WTC11 (cell line): ENCODE measurements around the gene CFAP20DC. TPM values are rescaled to one million over a fixed set of nuclear protein-coding genes. Genes with fewer than 3 reads are reported as not detected.

ENCODE experiments used
- ATAC-seq: fragments of 200-7000 bp; cut with Tn5 transposase; 2 replicates; pipeline ENCODE4 v1.10.0; 2021; ENCODE audit warnings: mild to moderate bottlenecking, moderate library complexity
- CTCF ChIA-PET: fragments of 300-600 bp; sonication (Branson Sonifier 250); formaldehyde crosslinking; loops from one replicate; lab custom pipeline; 2021; ENCODE audit warnings: antibody characterized with exemption; lab: Charles Lee
- POLR2A ChIA-PET: fragments of 350-600 bp; sonication (Branson Sonifier 250); formaldehyde crosslinking; loops from one replicate; lab custom pipeline; 2021; ENCODE audit warnings: antibody characterized with exemption; lab: Charles Lee
- DNase-seq: peaks from one replicate; pipeline ENCODE4 v3.0.0; 2021; ENCODE audit warnings: low spot score
- H3K27ac Mint-ChIP-seq: 2 replicates; pipeline ENCODE4 v1.8.0; 2021; ENCODE audit warnings: mixed read lengths
- H3K27me3 Mint-ChIP-seq: 2 replicates; pipeline ENCODE4 v1.8.0; 2021; ENCODE audit warnings: low read depth, mild to moderate bottlenecking, moderate library complexity, mixed read lengths
- H3K36me3 Mint-ChIP-seq: 2 replicates; pipeline ENCODE4 v1.8.0; 2021; ENCODE audit warnings: mixed read lengths
- H3K4me1 Mint-ChIP-seq: 2 replicates; pipeline ENCODE4 v1.8.0; 2022; ENCODE audit warnings: mixed read lengths
- H3K4me3 Mint-ChIP-seq: 2 replicates; pipeline ENCODE4 v1.8.0; 2021; ENCODE audit warnings: mild to moderate bottlenecking, moderate library complexity, mixed read lengths
- H3K9me3 Mint-ChIP-seq: 2 replicates; pipeline ENCODE4 v1.8.0; 2021; ENCODE audit warnings: mixed read lengths
- ARID4B ChIP-seq: sonication (generic); formaldehyde crosslinking; IDR thresholded peaks from 2 replicates; pipeline ENCODE4 v1.8.0; 2023; ENCODE audit warnings: missing genetic modification reagents, mild to moderate bottlenecking, borderline replicate concordance
- ATF1 ChIP-seq: sonication (generic); formaldehyde crosslinking; IDR thresholded peaks from 2 replicates; pipeline ENCODE4 v1.8.1; 2023; ENCODE audit warnings: mild to moderate bottlenecking, moderate library complexity, missing genetic modification reagents
- CBFB ChIP-seq: sonication (generic); formaldehyde crosslinking; IDR thresholded peaks from 2 replicates; pipeline ENCODE4 v1.8.1; 2022; ENCODE audit warnings: mild to moderate bottlenecking, low read depth, missing genetic modification reagents
- EMX1 ChIP-seq: fragments of 250-450 bp; sonication (Bioruptor Pico); IDR thresholded peaks from 2 replicates; pipeline ENCODE4 v1.8.0; 2021; ENCODE audit warnings: mild to moderate bottlenecking
- ESRRA ChIP-seq: sonication (generic); formaldehyde crosslinking; IDR thresholded peaks from 2 replicates; pipeline ENCODE4 v1.8.1; 2022; ENCODE audit warnings: mild to moderate bottlenecking, missing genetic modification reagents, borderline replicate concordance
- FOXJ3 ChIP-seq: sonication (generic); formaldehyde crosslinking; IDR thresholded peaks from 2 replicates; pipeline ENCODE4 v1.9.0; 2021; ENCODE audit warnings: missing genetic modification reagents, mild to moderate bottlenecking, borderline replicate concordance
- FOXP1 ChIP-seq: sonication (generic); formaldehyde crosslinking; IDR thresholded peaks from 2 replicates; pipeline ENCODE4 v1.8.0; 2022; ENCODE audit warnings: missing genetic modification reagents, mild to moderate bottlenecking, moderate library complexity, borderline replicate concordance
- HMGA2 ChIP-seq: fragments of 250-450 bp; sonication (Bioruptor Pico); IDR thresholded peaks from 2 replicates; pipeline ENCODE4 v1.4.0; 2021; ENCODE audit warnings: mild to moderate bottlenecking, moderate library complexity
- IRF2 ChIP-seq: sonication (generic); formaldehyde crosslinking; IDR thresholded peaks from 2 replicates; pipeline ENCODE4 v1.8.0; 2022; ENCODE audit warnings: low read depth, missing genetic modification reagents, borderline replicate concordance
- MXD4 ChIP-seq: fragments of 250-450 bp; sonication (Bioruptor Pico); IDR thresholded peaks from 2 replicates; pipeline ENCODE4 v1.8.0; 2021; ENCODE audit warnings: mild to moderate bottlenecking, moderate library complexity, borderline replicate concordance
- MYBL2 ChIP-seq: sonication (generic); formaldehyde crosslinking; IDR thresholded peaks from 2 replicates; pipeline ENCODE4 v1.8.1; 2023; ENCODE audit warnings: mild to moderate bottlenecking, moderate library complexity, missing genetic modification reagents
- NFE2L1 ChIP-seq: sonication (generic); formaldehyde crosslinking; IDR thresholded peaks from 2 replicates; pipeline ENCODE4 v1.8.1; 2023; ENCODE audit warnings: missing genetic modification reagents
- NR3C1 ChIP-seq: sonication (generic); formaldehyde crosslinking; conservative IDR thresholded peaks from 2 replicates; pipeline ENCODE4 v1.8.1; 2023; ENCODE audit warnings: low read depth, mild to moderate bottlenecking, missing genetic modification reagents
- PREB ChIP-seq: sonication (generic); formaldehyde crosslinking; IDR thresholded peaks from 2 replicates; pipeline ENCODE4 v1.8.1; 2022; ENCODE audit warnings: mild to moderate bottlenecking, missing genetic modification reagents, moderate library complexity, borderline replicate concordance
- SMAD3 ChIP-seq: sonication (generic); formaldehyde crosslinking; IDR thresholded peaks from 2 replicates; pipeline ENCODE4 v1.8.0; 2022; ENCODE audit warnings: missing genetic modification reagents, mild to moderate bottlenecking, borderline replicate concordance
- TEAD4 ChIP-seq: sonication (generic); formaldehyde crosslinking; IDR thresholded peaks from 2 replicates; pipeline ENCODE4 v1.8.0; 2022; ENCODE audit warnings: mild to moderate bottlenecking, missing genetic modification reagents
- total RNA-seq: library from RNA; stranded (reverse); gene quantifications from 3 replicates; pipeline ENCODE4 v1.2.3, GENCODE V29; 2021
- TF ChIP-seq, protein P1 (sequence below): sonication (generic); formaldehyde crosslinking; IDR thresholded peaks from 2 replicates; pipeline ENCODE4 v1.8.0; 2022; ENCODE audit warnings: mild to moderate bottlenecking, missing genetic modification reagents
- TF ChIP-seq, protein P2 (sequence below): fragments of 250-450 bp; sonication (Bioruptor Pico); IDR thresholded peaks from 2 replicates; pipeline ENCODE4 v1.8.0; 2021; ENCODE audit warnings: mild to moderate bottlenecking
- TF ChIP-seq, protein P3 (sequence below): sonication (generic); formaldehyde crosslinking; IDR thresholded peaks from 2 replicates; pipeline ENCODE4 v1.8.1; 2022; ENCODE audit warnings: low read depth, mild to moderate bottlenecking, moderate library complexity, missing genetic modification reagents, borderline replicate concordance
- TF ChIP-seq, protein P4 (sequence below): fragments of 200-600 bp; IDR thresholded peaks from 2 replicates; pipeline ENCODE4 v1.8.0; 2022; ENCODE audit warnings: antibody characterized with exemption
- TF ChIP-seq, protein P5 (sequence below): fragments of 250-450 bp; sonication (Bioruptor Pico); IDR thresholded peaks from 2 replicates; pipeline ENCODE4 v1.9.0; 2021; ENCODE audit warnings: moderate library complexity, mild to moderate bottlenecking, inconsistent platforms, borderline replicate concordance

CFAP20DC gene
- total RNA-seq, 1 experiment from 2014 or later = 4.9 TPM

DNA sequence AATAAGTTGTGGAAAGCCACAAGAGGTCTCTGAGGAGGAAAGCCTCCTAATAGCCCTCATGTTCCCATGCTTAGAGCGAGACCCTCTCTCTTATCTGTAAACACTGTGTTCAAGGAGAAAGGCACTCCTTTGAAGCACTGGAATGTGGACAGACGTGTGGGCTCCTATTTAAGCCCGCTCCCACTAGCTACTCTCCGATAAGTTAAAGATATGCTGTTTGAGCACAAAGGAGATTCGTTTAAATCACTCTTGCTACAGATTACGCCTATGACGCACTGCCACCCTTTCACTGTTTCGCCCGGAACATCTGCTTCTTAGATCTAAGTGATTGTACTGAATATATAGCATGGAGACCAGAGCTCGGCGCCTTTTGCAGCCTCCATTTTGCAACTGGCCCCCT lies 325.5 kb downstream of the CFAP20DC start (continued):
- TF ChIP-seq, protein P1, sequence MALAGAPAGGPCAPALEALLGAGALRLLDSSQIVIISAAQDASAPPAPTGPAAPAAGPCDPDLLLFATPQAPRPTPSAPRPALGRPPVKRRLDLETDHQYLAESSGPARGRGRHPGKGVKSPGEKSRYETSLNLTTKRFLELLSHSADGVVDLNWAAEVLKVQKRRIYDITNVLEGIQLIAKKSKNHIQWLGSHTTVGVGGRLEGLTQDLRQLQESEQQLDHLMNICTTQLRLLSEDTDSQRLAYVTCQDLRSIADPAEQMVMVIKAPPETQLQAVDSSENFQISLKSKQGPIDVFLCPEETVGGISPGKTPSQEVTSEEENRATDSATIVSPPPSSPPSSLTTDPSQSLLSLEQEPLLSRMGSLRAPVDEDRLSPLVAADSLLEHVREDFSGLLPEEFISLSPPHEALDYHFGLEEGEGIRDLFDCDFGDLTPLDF (CRISPR knock-in tag) = no peak
- TF ChIP-seq NR3C1 (CRISPR knock-in tag) (no peak), HMGA2 (CRISPR knock-in tag) (no peak), ARID4B (CRISPR knock-in tag) (no peak), CBFB (CRISPR knock-in tag) (no peak), FOXJ3 (CRISPR knock-in tag) (no peak), ATF1 (no peak), FOXP1 (CRISPR knock-in tag) (no peak), PREB (no peak)
- TF ChIP-seq, protein P2, sequence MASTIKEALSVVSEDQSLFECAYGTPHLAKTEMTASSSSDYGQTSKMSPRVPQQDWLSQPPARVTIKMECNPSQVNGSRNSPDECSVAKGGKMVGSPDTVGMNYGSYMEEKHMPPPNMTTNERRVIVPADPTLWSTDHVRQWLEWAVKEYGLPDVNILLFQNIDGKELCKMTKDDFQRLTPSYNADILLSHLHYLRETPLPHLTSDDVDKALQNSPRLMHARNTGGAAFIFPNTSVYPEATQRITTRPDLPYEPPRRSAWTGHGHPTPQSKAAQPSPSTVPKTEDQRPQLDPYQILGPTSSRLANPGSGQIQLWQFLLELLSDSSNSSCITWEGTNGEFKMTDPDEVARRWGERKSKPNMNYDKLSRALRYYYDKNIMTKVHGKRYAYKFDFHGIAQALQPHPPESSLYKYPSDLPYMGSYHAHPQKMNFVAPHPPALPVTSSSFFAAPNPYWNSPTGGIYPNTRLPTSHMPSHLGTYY (CRISPR knock-in tag) = no peak
- TF ChIP-seq, protein P3, sequence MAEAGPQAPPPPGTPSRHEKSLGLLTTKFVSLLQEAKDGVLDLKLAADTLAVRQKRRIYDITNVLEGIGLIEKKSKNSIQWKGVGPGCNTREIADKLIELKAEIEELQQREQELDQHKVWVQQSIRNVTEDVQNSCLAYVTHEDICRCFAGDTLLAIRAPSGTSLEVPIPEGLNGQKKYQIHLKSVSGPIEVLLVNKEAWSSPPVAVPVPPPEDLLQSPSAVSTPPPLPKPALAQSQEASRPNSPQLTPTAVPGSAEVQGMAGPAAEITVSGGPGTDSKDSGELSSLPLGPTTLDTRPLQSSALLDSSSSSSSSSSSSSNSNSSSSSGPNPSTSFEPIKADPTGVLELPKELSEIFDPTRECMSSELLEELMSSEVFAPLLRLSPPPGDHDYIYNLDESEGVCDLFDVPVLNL = no peak
- TF ChIP-seq, protein P4, sequence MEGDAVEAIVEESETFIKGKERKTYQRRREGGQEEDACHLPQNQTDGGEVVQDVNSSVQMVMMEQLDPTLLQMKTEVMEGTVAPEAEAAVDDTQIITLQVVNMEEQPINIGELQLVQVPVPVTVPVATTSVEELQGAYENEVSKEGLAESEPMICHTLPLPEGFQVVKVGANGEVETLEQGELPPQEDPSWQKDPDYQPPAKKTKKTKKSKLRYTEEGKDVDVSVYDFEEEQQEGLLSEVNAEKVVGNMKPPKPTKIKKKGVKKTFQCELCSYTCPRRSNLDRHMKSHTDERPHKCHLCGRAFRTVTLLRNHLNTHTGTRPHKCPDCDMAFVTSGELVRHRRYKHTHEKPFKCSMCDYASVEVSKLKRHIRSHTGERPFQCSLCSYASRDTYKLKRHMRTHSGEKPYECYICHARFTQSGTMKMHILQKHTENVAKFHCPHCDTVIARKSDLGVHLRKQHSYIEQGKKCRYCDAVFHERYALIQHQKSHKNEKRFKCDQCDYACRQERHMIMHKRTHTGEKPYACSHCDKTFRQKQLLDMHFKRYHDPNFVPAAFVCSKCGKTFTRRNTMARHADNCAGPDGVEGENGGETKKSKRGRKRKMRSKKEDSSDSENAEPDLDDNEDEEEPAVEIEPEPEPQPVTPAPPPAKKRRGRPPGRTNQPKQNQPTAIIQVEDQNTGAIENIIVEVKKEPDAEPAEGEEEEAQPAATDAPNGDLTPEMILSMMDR = no peak

DNA sequence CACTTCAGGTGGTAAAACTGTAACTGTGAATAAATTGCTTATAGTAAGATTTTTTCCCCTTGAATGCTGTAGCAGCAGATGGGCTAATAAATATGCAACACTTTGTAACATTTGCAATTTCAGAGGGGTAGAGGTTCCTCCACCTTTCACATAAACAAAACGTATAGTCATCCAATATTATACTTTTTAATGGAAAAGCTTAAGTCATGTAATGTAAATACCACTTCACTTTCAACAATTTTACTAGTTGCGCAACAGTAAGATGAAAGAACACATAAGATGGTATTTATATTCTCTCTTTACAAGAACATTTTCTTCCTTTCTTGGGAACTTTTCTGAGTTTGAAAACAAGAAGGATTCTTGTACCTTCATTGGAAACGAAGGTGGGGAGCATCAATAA lies 326.7 kb downstream of the CFAP20DC start:
- DNase-seq (no peak), ATAC-seq (no peak)
- no peaks in the 10 kb centered on the region for H3K27me3 Mint-ChIP-seq
- H3K9me3 Mint-ChIP-seq = peaks cover 19% of the 10 kb centered on the region
- H3K27ac Mint-ChIP-seq = no peak overlapping the region; the same call in 1 of the 2 replicates
- H3K36me3 Mint-ChIP-seq = peaks cover 11% of the 10 kb centered on the region
- ChIA-PET CTCF (no interaction called here), POLR2A (no interaction called here)
- peaks cover 4% of the 10 kb centered on the region; the same call in 1 of the 2 replicates for H3K4me1 Mint-ChIP-seq
- no peak overlapping the region for H3K4me3 Mint-ChIP-seq
- TF ChIP-seq TEAD4 = no peak
- TF ChIP-seq, protein P5, sequence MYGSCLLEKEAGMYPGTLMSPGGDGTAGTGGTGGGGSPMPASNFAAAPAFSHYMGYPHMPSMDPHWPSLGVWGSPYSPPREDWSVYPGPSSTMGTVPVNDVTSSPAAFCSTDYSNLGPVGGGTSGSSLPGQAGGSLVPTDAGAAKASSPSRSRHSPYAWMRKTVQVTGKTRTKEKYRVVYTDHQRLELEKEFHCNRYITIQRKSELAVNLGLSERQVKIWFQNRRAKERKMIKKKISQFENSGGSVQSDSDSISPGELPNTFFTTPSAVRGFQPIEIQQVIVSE (CRISPR knock-in tag) = no peak
- no peak for TF ChIP-seq MYBL2
- no peak for TF ChIP-seq IRF2 (CRISPR knock-in tag)
- no peak for TF ChIP-seq MXD4 (CRISPR knock-in tag)
- no peak for TF ChIP-seq NR3C1 (CRISPR knock-in tag)
- no peak for TF ChIP-seq EMX1 (CRISPR knock-in tag)
- no peak for TF ChIP-seq SMAD3 (CRISPR knock-in tag)
- no peak for TF ChIP-seq NFE2L1 (CRISPR knock-in tag)
- TF ChIP-seq ESRRA = no peak
